Urinary bladder (tissue), 4 donors: ENCODE results near the gene RIPOR3. TPM values are rescaled to one million over a fixed set of nuclear protein-coding genes. Genes with fewer than 3 reads are reported as not detected.

Experiments used
- DNase-seq: peaks from one replicate; pipeline ENCODE4 v3.0.0-alpha.2; 2015; ENCODE audit errors: extremely low spot score
- H3K27ac ChIP-seq: one replicate; pipeline ENCODE4 v1.5.1; 2013; ENCODE audit warnings: low read depth, mild to moderate bottlenecking, moderate library complexity
- H3K36me3 ChIP-seq: one replicate; pipeline ENCODE4 v1.6.1; 2013; ENCODE audit warnings: mild to moderate bottlenecking, moderate library complexity; ENCODE audit not compliant: insufficient read depth
- H3K4me1 ChIP-seq: one replicate; pipeline ENCODE4 v1.6.1; 2013; ENCODE audit warnings: mild to moderate bottlenecking, moderate library complexity; ENCODE audit not compliant: insufficient read depth
- H3K4me3 ChIP-seq: one replicate; pipeline ENCODE4 v1.5.1; 2013; ENCODE audit warnings: low read depth, low read length
- WGBS: extraction: QIAGEN DNeasy Blood & Tissue Kit; methylation state at CpG from one replicate; pipeline ENCODE4 v1.1.7; 2013; 5-methylcytosine and 5-hydroxymethylcytosine counted together
- polyA plus RNA-seq: library from polyadenylated mRNA; stranded (reverse); fragments of 200-250 nt; gene quantifications from one replicate; pipeline ENCODE4 v1.2.3, GENCODE V29; 2013
- total RNA-seq: library from RNA; depleted of rRNA; stranded (reverse); fragments of >200 nt; gene quantifications from one replicate; pipeline ENCODE4 v1.2.3, GENCODE V29; 2014
- donor health status: healthy with polysubstance abuse.
- donor health status: healthy.

RIPOR3 gene
- total and polyA plus RNA-seq, 2 donors = 8.2 to 15.0 TPM

DNA sequence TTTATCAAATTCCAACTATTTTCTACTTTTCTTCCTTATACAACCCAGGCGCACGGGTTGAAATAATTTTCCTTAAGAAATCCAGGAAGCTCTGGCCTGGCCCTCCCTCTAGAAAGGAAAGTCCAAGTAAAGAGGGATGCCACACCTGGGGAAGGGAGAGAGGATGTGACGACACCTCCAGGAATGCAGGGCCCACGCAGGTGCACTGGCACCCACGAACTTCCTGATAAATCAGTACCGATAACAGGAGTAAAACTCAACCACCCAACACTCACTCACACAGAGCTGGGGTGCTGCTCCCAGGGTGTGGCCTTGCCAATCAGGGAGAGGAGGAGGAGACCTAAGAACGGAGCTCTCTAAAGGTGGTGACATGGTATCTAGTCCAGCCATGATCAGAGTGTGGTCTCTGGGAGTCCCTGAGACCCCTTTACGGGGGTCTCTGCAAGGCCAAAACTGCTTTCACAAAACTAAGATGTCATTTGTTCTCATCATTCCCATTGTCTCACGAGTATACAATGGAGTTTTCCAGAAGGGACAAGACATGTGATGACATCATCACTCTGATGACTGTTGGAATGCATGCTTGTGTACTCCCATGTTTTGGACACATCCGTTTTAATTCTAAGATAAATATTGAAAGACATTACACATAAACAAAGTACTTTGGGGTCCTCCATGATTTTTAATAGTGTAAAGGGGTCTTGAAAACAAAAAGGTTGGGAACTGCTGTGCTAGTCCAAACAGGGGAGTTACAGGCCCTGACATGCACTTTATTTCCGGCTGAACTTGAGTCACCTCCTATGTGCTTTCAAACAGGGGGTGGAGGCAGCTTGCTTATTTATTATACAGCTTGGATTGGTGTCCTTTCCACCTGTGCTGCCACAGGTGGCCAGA lies 37.9 kb upstream of the RIPOR3 start:
- H3K4me3 ChIP-seq = no peak overlapping the region
- peak overlapping the region; percentile 61 for H3K27ac ChIP-seq
- H3K36me3 ChIP-seq = no peaks in the 10 kb centered on the region
- 84% methylated on average over 11 of the region's 11 CpGs for WGBS
- no peak for DNase-seq
- no peaks in the 10 kb centered on the region for H3K4me1 ChIP-seq

DNA sequence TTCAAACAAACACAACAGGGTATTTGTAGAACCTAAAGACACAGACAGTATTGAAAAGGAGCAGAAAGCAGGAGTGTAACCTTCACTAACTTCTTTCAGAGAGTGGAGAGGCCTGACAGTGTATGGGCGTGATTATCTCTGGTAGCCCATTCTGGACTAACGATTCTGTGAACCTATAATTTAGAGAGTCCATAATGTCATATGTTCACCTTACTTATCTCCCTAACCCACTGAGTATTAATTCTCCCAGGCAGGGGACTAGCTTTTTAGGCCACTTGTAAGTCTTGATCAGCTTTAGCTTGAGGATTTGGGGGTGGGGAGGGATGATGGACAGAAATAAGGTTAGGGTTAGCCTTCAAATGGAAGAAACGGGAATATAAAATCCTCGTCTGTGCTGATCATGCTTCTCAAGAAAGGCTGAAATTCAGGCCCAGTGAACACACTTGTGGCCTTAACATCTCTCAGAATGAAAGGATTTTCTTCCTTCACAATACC lies 37.2 kb upstream of the RIPOR3 start:
- H3K4me1 ChIP-seq = no peaks in the 10 kb centered on the region
- DNase-seq = no peak
- no peak overlapping the region for H3K27ac ChIP-seq
- H3K4me3 ChIP-seq = no peak overlapping the region
- H3K36me3 ChIP-seq = no peaks in the 10 kb centered on the region
- 89% methylated on average over 4 of the region's 4 CpGs for WGBS

DNA sequence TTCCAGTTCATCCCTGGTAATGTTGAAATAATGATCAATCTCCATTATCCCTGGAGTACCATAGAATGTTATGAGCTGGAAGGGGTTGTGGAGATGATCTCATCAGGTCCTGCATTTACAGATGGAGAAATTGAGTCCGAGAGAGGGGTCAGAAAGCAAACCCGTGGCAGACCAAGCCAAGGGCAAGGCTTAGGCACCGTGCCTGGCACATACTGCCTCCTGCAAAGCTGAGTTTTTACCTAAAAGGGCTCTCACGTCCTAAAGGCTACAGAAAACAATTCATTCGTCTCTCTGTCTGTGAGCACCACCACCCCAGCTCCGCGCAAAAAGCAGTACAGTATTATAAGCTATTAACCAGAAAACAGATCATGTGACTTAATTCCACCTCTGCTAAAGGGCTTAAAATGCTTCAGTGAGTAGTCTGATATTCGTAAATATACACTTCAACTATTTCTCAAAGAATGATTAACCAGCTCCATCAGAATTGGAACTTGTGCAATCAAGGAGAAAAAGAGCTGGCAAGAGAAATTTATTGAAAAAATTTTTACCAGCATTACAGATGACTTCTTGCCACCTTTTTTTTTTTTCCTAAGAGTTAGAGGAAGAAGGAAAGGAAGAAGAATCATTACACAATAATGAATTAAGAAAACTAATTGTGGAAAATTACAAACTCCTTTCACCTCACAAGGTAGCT lies 36.6 kb upstream of the RIPOR3 start:
- 62% methylated on average over 8 of the region's 8 CpGs for WGBS

DNA sequence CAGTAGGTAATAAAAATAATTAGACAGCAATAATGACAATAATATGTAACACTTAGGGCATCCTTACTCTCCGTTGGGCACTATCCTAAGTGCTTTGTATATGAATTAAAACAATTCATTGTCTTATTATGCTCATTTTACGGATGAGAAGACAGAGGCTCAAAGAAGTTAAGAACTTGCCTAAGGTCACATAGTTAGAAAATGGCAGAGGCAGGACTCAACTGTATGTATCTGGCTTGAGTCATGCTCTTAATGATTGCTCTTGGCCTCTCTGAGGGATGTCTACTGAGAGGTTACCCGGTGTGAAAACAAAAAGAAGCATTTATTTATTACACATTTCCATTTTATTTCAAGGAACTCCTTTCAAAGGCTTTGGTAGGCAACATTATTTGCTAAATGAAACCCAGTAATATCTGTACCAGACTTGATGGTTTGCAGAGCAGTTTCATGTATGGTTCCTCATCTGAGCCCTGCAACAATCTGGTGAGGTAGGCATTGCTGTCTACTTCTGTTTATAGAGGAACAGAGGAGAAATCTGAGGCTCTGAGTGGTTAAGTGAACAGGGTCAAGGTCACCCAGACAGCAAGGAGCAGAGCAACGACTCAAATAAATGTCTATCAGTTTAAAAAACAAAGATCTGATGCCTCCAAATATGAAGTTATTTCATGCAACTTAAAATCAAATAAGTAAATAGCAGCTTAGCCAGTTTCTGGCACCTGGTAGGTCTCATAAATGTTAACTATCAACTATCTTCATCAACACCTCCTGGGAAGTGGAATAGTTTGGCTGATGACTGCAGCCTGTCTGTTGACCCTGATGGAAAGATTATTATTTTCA lies 35.8 kb upstream of the RIPOR3 start:
- Histone ChIP-seq H3K4me1 (no peaks in the 10 kb centered on the region), H3K36me3 (no peaks in the 10 kb centered on the region), H3K4me3 (no peak overlapping the region), H3K27ac (no peak overlapping the region)
- no peak for DNase-seq
- 74% methylated on average over 4 of the region's 4 CpGs for WGBS

More for the DNA sequence above, 36.6 kb upstream of the RIPOR3 start:
- H3K4me1 ChIP-seq = no peaks in the 10 kb centered on the region
- H3K4me3 ChIP-seq = no peak overlapping the region
- no peak overlapping the region for H3K27ac ChIP-seq
- DNase-seq = no peak
- no peaks in the 10 kb centered on the region for H3K36me3 ChIP-seq

DNA sequence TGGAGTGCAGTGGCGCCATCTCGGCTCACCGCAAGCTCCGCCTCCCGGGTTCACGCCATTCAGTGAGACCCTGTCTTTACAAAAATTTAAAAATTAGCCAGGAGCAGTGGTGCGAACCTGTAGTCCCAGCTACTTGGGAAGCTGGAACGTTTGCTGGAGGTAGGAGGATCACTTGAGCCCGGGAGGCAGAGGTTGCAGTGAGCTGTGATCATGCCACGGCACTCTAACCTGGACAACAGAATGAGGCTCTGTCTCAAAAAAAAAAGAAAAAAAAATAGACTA lies 34.3 kb upstream of the RIPOR3 start:
- Histone ChIP-seq H3K4me1 (no peaks in the 10 kb centered on the region), H3K27ac (no peak overlapping the region), H3K4me3 (no peak overlapping the region), H3K36me3 (no peaks in the 10 kb centered on the region)
- 89% methylated on average over 10 of the region's 10 CpGs for WGBS
- DNase-seq = no peak

DNA sequence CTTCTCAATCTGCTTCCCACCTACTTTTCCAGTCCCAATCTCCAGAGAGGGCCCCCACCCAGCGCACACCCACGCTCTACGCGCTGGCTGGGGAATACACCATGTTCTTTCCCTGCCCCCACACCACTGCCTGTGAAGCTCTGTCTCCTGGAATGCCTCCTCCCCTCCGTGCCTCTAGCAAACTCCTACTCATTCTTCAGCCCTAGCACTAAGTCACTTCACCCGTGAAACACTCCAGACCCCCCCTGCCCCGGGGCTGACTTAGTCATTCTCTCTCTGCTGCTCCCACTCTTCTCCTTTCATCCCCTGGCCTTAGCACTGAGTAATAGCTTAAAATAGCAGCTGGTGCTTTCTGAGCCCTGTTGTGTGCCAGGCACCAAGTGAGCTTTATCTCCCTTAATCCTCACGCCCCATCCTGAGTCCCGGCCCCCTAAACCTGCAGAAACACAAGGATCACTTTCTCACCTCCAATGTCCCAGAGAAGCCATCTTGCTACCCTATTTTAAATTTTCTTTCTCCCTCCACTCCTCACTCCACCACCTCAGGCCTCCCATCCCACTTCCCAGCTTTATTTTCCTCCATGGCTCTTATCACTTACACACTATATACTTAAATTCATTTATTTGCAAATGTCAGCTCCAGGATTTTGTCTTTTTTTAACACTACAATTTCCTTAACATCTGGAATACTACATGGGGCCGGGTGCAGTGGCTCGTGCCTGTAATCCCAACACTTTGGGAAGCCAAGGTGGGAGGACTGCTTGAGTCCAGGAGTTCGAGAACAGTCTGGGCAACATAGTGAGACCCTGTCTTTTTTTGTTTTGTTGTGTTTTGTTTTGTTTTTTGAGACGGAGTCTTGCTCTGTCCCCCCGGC lies 33.7 kb upstream of the RIPOR3 start:
- Histone ChIP-seq H3K27ac (no peak overlapping the region), H3K4me1 (no peaks in the 10 kb centered on the region), H3K36me3 (no peaks in the 10 kb centered on the region), H3K4me3 (no peak overlapping the region)
- no peak for DNase-seq
- 32% methylated on average over 14 of the region's 14 CpGs for WGBS

DNA sequence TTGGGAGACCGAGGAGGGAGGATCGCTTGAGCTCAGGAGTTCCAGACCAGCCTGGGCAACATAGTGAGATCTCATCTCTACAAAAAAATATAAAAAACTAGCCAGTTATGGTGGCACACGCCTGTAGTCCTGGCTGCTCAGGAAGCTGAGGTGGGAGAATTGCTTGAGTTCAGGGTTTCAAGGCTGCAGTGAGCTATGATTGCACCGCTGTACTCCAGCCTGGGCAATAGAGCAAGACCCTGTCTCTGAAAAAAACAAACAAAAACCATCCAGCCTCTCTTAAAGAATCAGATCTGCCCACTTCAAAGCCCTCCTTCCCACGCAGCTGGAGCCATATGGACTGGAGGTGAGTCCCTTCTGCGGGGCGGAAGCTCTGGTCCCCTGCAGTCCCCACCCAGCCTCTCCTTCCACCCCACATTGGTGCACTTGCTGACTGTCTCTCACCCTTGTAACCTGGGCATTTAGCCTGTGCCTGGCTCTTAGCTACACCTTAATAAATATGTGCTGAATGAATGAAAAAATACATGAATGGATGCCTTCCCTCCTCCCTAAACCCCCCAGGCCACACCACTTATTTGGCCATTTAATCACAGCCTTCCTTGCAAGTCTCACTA lies 32.9 kb upstream of the RIPOR3 start:
- Histone ChIP-seq H3K27ac (no peak overlapping the region), H3K36me3 (no peaks in the 10 kb centered on the region), H3K4me3 (no peak overlapping the region), H3K4me1 (no peaks in the 10 kb centered on the region)
- WGBS = 79% methylated on average over 7 of the region's 7 CpGs
- no peak for DNase-seq

DNA sequence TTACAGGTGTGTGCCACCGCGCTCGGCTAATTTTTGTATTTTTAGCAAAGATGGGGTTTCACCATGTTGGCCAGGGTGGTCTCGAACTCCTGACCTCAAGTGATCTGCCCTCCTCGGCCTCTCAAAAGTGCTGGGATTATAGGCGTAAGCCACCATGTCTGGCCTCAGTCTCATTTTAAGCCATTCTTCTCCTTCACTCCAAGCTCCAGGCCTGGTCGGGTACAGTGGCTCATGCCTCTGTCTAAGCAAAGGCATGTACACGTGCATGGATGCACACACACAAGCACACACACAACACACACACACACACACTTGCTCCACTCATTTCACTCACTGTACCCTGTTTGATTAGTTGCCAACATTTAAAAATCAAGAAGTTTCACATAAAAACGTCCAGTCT lies 32.3 kb upstream of the RIPOR3 start:
- H3K27ac ChIP-seq = no peak overlapping the region

DNA sequence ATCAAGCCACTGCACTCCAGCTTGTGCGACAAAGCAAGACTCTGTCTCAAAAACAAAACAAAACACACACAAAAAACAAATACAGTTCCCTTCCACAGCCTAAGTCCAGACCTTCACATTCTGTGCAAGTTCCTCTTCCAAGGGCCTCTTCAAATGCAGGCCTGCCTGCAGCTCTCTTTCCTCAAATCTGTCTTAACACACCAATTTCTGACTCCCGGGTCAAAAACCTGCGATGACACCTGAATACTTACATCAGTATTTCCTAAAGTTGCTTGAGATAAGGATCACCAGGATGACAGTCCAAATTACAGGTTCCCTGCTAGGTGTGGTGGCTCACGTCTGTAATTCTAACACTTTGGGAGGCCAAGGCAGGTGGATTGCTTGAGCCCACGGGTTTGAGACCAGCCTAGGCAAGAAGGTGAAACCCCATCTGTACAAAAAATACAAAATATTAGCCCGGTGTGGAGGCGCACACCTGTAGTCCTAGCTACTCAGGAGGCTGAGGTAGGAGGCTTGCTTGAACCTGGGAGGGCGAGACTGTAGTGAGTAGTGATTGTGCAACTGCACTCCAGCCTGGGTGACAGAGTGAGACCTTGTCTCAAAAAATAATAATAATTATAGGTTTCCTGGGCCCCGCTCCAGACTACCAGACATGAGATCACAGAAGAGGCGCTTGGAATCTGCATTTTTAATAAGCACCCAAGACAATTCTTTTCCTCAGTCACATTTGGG lies 31.2 kb upstream of the RIPOR3 start:
- H3K36me3 ChIP-seq = no peaks in the 10 kb centered on the region
- no peak for DNase-seq
- 88% methylated on average over 10 of the region's 10 CpGs for WGBS
- no peak overlapping the region for H3K4me3 ChIP-seq
- H3K27ac ChIP-seq = no peak overlapping the region
- H3K4me1 ChIP-seq = no peaks in the 10 kb centered on the region

More for the DNA sequence above, 32.3 kb upstream of the RIPOR3 start:
- no peak for DNase-seq
- 87% methylated on average over 9 of the region's 9 CpGs for WGBS
- Histone ChIP-seq H3K36me3 (no peaks in the 10 kb centered on the region), H3K4me3 (no peak overlapping the region), H3K4me1 (no peaks in the 10 kb centered on the region)

DNA sequence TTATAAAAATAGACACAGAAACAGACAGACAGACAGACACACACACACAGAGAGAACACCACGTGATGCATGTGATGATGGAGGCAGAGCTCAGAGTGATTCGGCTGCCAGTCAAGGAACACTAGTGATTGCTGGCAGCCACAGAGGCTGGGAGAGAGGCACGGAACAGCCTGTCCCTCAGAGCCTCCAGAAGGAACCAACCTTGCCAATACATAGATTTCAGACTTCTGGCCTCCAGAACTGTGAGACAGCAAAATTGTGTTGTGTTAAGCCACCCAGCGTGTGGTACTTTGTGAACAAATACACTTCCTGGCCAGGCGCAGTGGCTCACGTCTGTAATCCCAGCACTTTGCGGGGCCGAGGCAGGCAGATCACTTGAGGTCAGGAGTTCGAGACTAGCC lies 30.5 kb upstream of the RIPOR3 start:
- H3K36me3 ChIP-seq = no peaks in the 10 kb centered on the region
- no peaks in the 10 kb centered on the region for H3K4me1 ChIP-seq
- DNase-seq = no peak
- WGBS = 71% methylated on average over 9 of the region's 9 CpGs
- H3K4me3 ChIP-seq = no peak overlapping the region
- H3K27ac ChIP-seq = no peak overlapping the region

DNA sequence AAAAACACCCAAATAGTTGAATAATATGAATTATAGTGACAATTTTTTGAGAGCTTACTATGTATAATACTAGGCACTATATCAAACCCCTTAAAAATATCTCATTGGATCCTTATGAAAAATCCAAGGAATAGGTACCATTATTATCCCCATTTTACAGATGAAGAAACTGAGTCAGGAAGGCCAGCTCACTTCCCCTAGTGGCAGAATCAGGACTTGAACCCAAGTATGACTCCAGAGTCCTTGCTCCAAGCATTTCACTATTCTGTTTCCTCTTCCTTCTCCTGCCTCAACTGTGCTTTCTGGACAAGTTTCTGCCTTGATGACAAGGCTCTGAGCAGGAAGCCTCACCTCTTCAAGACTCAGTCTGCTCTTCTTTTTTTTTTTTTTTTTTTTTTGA lies 29.2 kb upstream of the RIPOR3 start:
- H3K4me1 ChIP-seq = no peaks in the 10 kb centered on the region
- no peak for DNase-seq
- no peak overlapping the region for H3K27ac ChIP-seq
- no peaks in the 10 kb centered on the region for H3K36me3 ChIP-seq
- no peak overlapping the region for H3K4me3 ChIP-seq

DNA sequence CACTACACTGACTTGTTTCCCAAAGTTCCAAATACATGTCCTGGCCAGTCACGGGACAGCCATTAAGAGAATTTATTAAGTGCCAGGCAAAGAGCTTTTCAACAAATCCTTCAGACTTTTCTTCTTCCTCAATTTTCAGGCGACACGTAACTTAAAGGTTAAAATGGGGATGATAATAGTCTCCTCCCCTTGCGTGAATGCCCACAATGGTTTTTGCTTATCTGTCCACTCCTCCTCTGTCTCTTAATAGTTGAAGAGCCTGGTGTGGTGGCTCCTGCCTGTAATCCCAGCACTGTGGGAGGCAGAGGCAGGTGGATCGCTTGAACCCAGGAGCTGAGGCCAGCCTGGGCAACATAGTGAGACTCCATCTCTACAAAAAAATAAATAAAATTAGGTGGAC lies 28.7 kb upstream of the RIPOR3 start:
- H3K27ac ChIP-seq = no peak overlapping the region
- H3K36me3 ChIP-seq = no peaks in the 10 kb centered on the region
- H3K4me3 ChIP-seq = no peak overlapping the region
- WGBS = 80% methylated on average over 5 of the region's 5 CpGs
- no peaks in the 10 kb centered on the region for H3K4me1 ChIP-seq
- no peak for DNase-seq
